HG02938 (cell line): ENCODE data around the gene TSEN34.

ENCODE experiments used
- ATAC-seq: cut with Tn5 transposase; IDR thresholded peaks from one replicate; pipeline ENCODE4 v1.9.1; 2021; ENCODE audit warnings: mild to moderate bottlenecking, moderate library complexity; ENCODE audit not compliant: unreplicated experiment

The TSEN34 gene

DNA sequence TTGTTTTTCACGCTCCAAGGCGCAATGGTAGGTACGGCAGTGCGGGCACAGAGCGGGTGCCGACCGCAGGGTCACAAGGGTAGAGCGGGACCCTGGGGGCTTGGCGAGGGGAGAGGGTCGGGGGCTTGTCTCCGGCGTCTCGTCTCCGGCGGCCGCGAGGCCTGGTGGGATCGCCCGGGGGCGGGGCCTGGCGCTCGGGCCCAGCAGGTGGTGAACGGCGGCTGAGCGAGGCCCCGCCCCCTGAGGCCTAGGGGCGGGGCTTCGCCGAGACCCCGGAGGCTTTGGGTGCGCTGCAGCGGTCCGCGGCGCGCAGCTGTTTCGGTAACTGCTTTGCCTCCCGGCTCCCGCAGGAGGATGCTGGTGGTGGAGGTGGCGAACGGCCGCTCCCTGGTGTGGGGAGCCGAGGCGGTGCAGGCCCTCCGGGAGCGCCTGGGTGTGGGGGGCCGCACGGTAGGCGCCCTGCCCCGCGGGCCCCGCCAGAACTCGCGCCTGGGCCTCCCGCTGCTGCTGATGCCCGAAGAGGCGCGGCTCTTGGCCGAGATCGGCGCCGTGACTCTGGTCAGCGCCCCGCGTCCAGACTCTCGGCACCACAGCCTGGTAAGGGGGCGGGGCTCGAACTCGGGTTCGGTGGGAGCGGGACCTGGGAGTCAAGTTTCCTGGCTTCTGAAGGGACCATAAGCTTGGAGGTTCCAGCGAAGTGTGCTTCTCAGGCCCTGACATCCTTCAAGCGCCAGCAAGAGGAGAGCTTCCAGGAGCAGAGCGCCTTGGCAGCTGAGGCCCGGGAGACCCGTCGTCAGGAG is at the start of gene TSEN34:
Gene TSEN34, plus strand, starts transcription at position 298 of the 800 bp plus-strand sequence. Its CDS starts 57 bp downstream, at position 355.
- peak; percentile 25 for ATAC-seq

DNA sequence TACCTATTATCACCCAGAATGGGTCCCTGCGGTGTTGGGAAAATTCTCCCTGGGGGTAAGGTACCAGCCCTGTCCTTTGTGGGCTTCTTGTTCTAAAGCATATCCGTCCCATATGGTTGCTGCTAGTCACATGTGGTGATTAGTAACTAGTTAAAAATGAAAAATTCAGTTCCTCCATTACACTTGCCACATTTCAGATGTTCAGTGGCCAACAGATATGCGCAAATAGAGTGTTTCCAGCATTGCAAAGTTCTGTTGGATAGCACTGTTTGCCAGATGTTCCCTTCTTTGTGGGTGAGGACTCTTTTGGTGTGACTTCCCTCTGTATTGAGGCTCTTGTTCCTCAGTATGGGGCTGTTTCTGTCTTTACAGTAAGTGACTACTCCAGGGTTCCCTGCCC is 49.8 kb upstream of the TSEN34 start:
- no peak for ATAC-seq

- no peak for ATAC-seq
Observed at GRCh38 chr19:54142166-54142780, 48.8 kb upstream of the TSEN34 start.

- no peak for ATAC-seq
Observed at GRCh38 chr19:54145541-54146158, 45.5 kb upstream of the TSEN34 start.

DNA sequence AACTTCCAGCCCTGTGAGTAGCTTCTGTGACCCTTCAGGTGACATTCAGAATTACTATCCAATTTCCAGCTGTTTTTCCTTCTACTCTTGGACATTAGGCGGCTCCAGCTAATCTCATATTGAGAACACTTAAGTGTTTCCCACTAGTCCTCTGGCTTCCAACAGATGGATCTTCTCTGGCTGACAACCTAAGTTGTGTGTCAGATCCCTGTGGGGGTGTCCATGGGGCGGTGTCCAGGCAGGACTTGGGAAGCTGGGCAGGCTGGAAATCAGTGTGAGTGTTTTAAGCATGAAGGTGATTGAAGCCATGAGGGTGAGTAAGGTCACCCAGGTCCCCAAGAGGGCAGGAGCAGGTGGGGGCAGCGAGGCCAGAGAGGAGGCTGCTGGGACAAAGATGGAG is 43.4 kb upstream of the TSEN34 start:
- no peak for ATAC-seq

GRCh38 chr19:54148158-54148557 is 43.0 kb upstream of the TSEN34 start:
- ATAC-seq, result no peak

- ATAC-seq, result no peak
Observed at GRCh38 chr19:54149021-54149812, 41.9 kb upstream of the TSEN34 start.

DNA sequence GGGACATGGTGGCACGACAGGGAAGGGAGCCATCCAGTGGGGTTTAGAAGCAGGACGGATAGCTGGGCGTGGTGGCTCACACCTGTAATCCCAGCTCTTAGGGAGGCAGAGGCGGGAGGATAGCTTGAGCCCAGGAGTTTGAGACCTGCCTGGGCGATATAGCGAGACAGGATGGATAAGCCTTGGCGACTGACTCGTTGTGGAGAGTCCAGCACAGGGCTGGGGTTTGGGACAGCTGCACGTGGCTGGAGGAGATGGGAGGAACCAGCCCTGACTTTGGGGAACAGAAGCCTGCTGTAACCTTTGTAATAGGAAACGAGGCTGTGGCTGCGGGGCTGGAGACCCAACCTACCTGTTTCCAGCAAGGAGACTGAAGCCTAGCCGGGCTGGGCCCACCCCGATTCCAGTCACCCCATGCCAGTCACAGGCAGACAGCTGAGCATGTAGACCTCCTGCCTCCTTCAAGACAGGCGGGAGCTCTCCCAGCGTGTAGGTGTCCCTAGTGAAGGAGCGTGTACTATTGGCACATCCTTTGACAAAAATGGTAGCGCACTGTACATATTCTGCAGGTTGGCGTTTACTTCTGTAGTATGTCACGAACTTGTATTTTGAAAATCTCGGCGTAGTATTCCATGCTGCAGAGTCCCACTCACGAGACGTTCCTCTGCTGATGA is 39.6 kb upstream of the TSEN34 start:
- no peak for ATAC-seq

- no peak for ATAC-seq
Observed at GRCh38 chr19:54152267-54152666, 38.8 kb upstream of the TSEN34 start.

DNA sequence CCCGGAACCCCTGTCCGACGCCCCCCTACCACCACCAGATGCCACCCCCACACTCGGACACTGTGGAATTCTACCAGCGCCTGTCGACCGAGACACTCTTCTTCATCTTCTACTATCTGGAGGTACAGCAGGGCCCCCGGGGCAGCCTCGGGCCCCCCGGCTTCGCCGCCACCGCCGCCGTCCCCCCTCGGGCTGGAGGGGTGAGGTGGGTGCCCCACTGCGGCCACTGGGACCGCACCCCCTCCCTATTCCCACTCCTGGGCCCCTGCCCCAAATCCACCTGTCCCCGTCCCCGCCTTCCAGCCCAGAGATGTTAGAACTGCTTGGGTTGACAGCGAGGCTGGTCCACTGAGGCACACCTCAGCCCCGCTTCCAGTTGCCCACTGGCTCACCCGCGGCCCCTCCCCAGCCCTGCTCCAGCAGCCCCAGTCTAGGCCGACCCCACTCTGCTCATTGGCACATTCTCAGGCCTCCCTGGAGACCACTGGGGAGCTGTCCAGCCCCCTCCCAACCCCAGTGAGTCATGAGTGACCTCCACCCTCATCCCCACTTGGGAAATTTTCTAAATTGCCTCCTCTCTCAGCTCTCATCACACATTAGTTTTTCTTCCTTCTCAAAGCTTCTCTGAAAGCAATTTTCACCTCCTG is 38.1 kb upstream of the TSEN34 start:
- no peak for ATAC-seq

DNA sequence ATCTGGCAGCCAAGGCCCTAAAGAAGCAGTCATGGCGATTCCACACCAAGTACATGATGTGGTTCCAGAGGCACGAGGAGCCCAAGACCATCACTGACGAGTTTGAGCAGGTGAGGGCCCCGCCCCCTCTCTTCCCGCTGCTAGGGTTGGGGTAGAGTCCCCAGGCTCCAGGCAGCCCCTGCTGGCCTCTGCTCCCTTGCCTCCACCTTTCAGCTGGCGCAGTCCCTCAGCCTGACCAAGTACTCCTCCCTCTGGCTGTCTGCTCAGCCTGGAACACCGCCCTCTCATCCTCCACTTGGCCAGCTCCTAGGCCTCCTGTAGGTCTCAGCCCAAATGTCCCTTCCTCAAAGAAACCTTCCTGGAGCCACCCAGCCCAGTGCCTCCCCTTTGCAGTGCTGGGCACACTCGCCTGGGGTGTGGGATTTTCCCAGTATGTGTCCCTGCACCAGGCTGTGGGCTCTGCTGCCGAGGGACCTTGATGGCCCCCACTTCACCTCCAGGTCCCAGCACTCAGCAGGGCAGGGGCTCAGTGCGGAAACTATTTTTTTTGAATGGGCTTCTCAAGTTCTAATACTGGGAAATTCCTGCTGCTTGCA is 37.3 kb upstream of the TSEN34 start:
- ATAC-seq, result no peak

DNA sequence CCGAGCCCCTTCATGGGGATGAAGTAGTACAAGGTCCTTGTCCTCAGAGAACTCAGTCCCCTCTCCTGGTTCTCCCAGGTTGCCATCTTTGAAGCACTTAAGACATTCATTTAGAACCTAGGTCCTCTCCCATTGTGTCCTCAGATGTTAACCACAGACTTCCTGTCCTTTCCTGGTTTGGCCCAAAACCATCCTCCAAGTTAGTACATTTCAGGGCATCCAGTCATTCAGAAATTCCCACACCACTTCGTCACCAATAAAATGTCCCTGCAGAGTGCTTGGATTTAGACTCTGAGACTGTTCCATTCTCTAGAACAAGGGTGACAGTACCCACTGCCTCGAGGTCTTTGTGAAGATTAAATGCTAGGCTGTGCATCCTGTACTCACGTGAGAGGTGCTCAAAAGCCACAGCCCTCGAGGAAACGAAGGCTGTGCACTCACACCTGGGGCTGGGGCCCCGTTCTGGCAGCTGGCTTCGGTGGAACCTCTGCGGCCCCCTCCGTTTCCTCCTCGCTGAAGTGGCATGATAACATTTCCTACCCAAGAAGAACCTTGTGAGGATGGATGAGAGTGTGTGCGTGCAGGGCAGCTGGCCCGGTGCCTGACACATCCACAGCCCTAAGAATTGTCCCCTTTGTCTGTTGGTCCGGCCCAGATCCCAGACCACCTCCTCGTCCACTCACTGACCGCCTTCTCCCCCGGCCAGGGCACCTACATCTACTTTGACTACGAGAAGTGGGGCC is 36.3 kb upstream of the TSEN34 start:
- no peak for ATAC-seq

GRCh38 chr19:54155694-54156093 is 35.4 kb upstream of the TSEN34 start:
- ATAC-seq, result no peak

- ATAC-seq, result no peak
Observed at GRCh38 chr19:54156490-54156889, 34.6 kb upstream of the TSEN34 start.

GRCh38 chr19:54156953-54157352 is 34.2 kb upstream of the TSEN34 start:
- no peak for ATAC-seq

GRCh38 chr19:54158812-54159351 is 32.2 kb upstream of the TSEN34 start:
- ATAC-seq, result no peak

GRCh38 chr19:54159352-54160181 is 31.5 kb upstream of the TSEN34 start, which contains the start of gene LENG1:
LENG1 (minus strand) TSS chr19:54159721; CDS start chr19:54159695, 26 bp downstream.
- peak; percentile 91 for ATAC-seq
